HepG2 (cell line): ENCODE data around the gene LZTR1. TPM values are rescaled to one million over a fixed set of nuclear protein-coding genes. Genes with fewer than 3 reads are reported as not detected.

ENCODE experiments used
- ARID2 ChIP-seq: sonication (generic); formaldehyde crosslinking; IDR thresholded peaks from 2 replicates; pipeline ENCODE4 v1.8.1; 2022; ENCODE audit warnings: mild to moderate bottlenecking, missing genetic modification reagents, borderline replicate concordance
- ATF4 ChIP-seq, 2 experiments: fragments of 450-650 bp in 1 of 2; sonication (generic) in 1 of 2; formaldehyde crosslinking; IDR thresholded peaks; 2 replicates each; pipeline versions ENCODE4 v1.5.0 to v1.8.0; 2020 to 2022; ENCODE audit warnings: mild to moderate bottlenecking in 1 of 2, missing genetic modification reagents in 1 of 2
- CBX5 ChIP-seq: sonication (generic); formaldehyde crosslinking; IDR thresholded peaks from 2 replicates; pipeline ENCODE4 v1.4.0; 2020; ENCODE audit warnings: missing genetic modification reagents, borderline replicate concordance
- CCDC6 ChIP-seq: sonication (generic); formaldehyde crosslinking; IDR thresholded peaks from 2 replicates; pipeline ENCODE4 v1.8.1; 2022; ENCODE audit warnings: mild to moderate bottlenecking, missing genetic modification reagents, moderate library complexity
- GATAD1 ChIP-seq: IDR thresholded peaks from 2 replicates; pipeline ENCODE4 v1.6.1; 2016; ENCODE audit warnings: missing genetic modification reagents, missing compliant biosample characterization
- HNRNPL ChIP-seq: fragments of 200-400 bp; formaldehyde crosslinking; IDR thresholded peaks from 2 replicates; pipeline ENCODE4 v1.6.1; 2017; ENCODE audit warnings: mild to moderate bottlenecking, low read depth, low read length
- JDP2 ChIP-seq: sonication (generic); formaldehyde crosslinking; IDR thresholded peaks from 2 replicates; pipeline ENCODE4 v1.8.1; 2022; ENCODE audit warnings: missing genetic modification reagents, borderline replicate concordance
- KLF13 ChIP-seq: sonication (generic); formaldehyde crosslinking; IDR thresholded peaks from 2 replicates; pipeline ENCODE4 v1.4.0; 2020; ENCODE audit warnings: mild to moderate bottlenecking, missing genetic modification reagents
- MYC ChIP-seq: sonication (generic); formaldehyde crosslinking; IDR thresholded peaks from 2 replicates; pipeline ENCODE4 v1.9.0; 2021; ENCODE audit warnings: missing genetic modification reagents, borderline replicate concordance
- NCOA1 ChIP-seq: sonication (generic); formaldehyde crosslinking; IDR thresholded peaks from 2 replicates; pipeline ENCODE4 v1.9.0; 2021; ENCODE audit warnings: missing genetic modification reagents
- NCOA5 ChIP-seq: sonication (generic); formaldehyde crosslinking; IDR thresholded peaks from 2 replicates; pipeline ENCODE4 v1.4.0; 2020; ENCODE audit warnings: missing genetic modification reagents
- RARA ChIP-seq: IDR thresholded peaks from 2 replicates; pipeline ENCODE4 v1.6.1; 2016; ENCODE audit warnings: missing genetic modification reagents, missing compliant biosample characterization
- RELA ChIP-seq: sonication (generic); formaldehyde crosslinking; IDR thresholded peaks from 2 replicates; pipeline ENCODE4 v1.4.0; 2020; ENCODE audit warnings: missing genetic modification reagents
- RORA ChIP-seq: sonication (generic); formaldehyde crosslinking; IDR thresholded peaks from 2 replicates; pipeline ENCODE4 v1.5.0; 2020; ENCODE audit warnings: mild to moderate bottlenecking, missing genetic modification reagents, moderate library complexity
- SIN3A ChIP-seq: IDR thresholded peaks from 2 replicates; pipeline ENCODE4 v1.6.1; 2011; ENCODE audit warnings: low read depth, mild to moderate bottlenecking, control low read depth, low read length, borderline replicate concordance
- SMC3 ChIP-seq: IDR thresholded peaks from 2 replicates; pipeline ENCODE4 v1.6.1; 2011; ENCODE audit warnings: low read length, improper control_type of control experiment
- SNAI1 ChIP-seq: sonication (generic); formaldehyde crosslinking; IDR thresholded peaks from 2 replicates; pipeline ENCODE4 v1.5.0; 2020; ENCODE audit warnings: mild to moderate bottlenecking, missing genetic modification reagents, borderline replicate concordance
- SPEN ChIP-seq: sonication (generic); formaldehyde crosslinking; IDR thresholded peaks from 2 replicates; pipeline ENCODE4 v1.5.1; 2020; ENCODE audit warnings: low read depth, mild to moderate bottlenecking, missing genetic modification reagents
- TAF1 ChIP-seq: sonication (generic); formaldehyde crosslinking; IDR thresholded peaks from 2 replicates; pipeline ENCODE4 v1.4.0; 2020; ENCODE audit warnings: missing genetic modification reagents
- TFDP1 ChIP-seq: IDR thresholded peaks from 2 replicates; pipeline ENCODE4 v1.6.1; 2016; ENCODE audit warnings: missing compliant biosample characterization, missing genetic modification reagents, borderline replicate concordance
- ZHX1 ChIP-seq: sonication (generic); formaldehyde crosslinking; IDR thresholded peaks from 2 replicates; pipeline ENCODE4 v1.8.1; 2022; ENCODE audit warnings: low read depth, mild to moderate bottlenecking, missing genetic modification reagents
- ZNF256 ChIP-seq: sonication (generic); formaldehyde crosslinking; conservative IDR thresholded peaks from 2 replicates; pipeline ENCODE4 v1.4.0; 2020; ENCODE audit warnings: missing genetic modification reagents
- ZNF569 ChIP-seq: sonication (generic); formaldehyde crosslinking; IDR thresholded peaks from 2 replicates; pipeline ENCODE4 v1.5.0; 2020; ENCODE audit warnings: mild to moderate bottlenecking, missing genetic modification reagents, moderate library complexity, borderline replicate concordance
- ZNF577 ChIP-seq: sonication (generic); formaldehyde crosslinking; IDR thresholded peaks from 2 replicates; pipeline ENCODE4 v1.4.0; 2020; ENCODE audit warnings: mild to moderate bottlenecking, low read depth, missing genetic modification reagents, borderline replicate concordance
- ZNF740 ChIP-seq: sonication (generic); formaldehyde crosslinking; IDR thresholded peaks from 2 replicates; pipeline ENCODE4 v1.4.0; 2020; ENCODE audit warnings: missing genetic modification reagents
- ZNF841 ChIP-seq: sonication (generic); formaldehyde crosslinking; IDR thresholded peaks from 2 replicates; pipeline ENCODE4 v1.8.1; 2023; ENCODE audit warnings: missing genetic modification reagents, borderline replicate concordance
- polyA plus RNA-seq, 8 experiments: library from polyadenylated mRNA; depleted of rRNA in 3 of 8; stranded (reverse) in 7 of 8; unstranded in 1 of 8; fragments of >200 nt; fragmentation: Illumina TruSeq in 4 of 8; extraction: Trizol in 4 of 8; gene quantifications; 2 replicates each; pipeline versions ENCODE4 v1.2.1 to v1.2.3, GENCODE V29; 2011 to 2016; ENCODE audit warnings: low read depth in 4 of 8, missing spikeins in 1 of 8, mixed read lengths in 1 of 8; ENCODE audit not compliant: insufficient read depth in 1 of 8
- total RNA-seq, 5 experiments: library from RNA; depleted of rRNA; stranded (reverse); fragments of >200 nt; fragmentation: Illumina TruSeq; extraction: Trizol; gene quantifications; 2 replicates each; pipeline ENCODE4 v1.2.3, GENCODE V29; 2016; ENCODE audit warnings: low read depth in 1 of 5

The LZTR1 gene
- total and polyA plus RNA-seq, 2 of the 13 experiments (the other 11 are each of a cell fraction or from before 2014, with no cell fraction given): 21.8 to 22.4 TPM

- TF ChIP-seq CCDC6 (CRISPR knock-in tag): peak; percentile 67; the same call in 1 of the 2 replicates
- peak; percentile 62; the same call in 1 of the 2 replicates for TF ChIP-seq ZNF256 (CRISPR knock-in tag)
- no peak for TF ChIP-seq NCOA5
- TF ChIP-seq ZNF569 (CRISPR knock-in tag): no peak
- no peak for TF ChIP-seq SMC3
- TF ChIP-seq SPEN (CRISPR knock-in tag): 0 out of 2 replicates have a peak, but pooled peaks have one; percentile 43
- TF ChIP-seq CBX5 (CRISPR knock-in tag): no peak
- no peak for TF ChIP-seq NCOA1 (CRISPR knock-in tag)
- peak; percentile 71 for TF ChIP-seq RARA
- TF ChIP-seq ZNF577: no peak
- TF ChIP-seq JDP2 (CRISPR knock-in tag): no peak
- no peak for TF ChIP-seq ATF4 (CRISPR knock-in tag; IDR thresholded peaks at IDR 0.05)
- no peak for TF ChIP-seq ZNF841
- TF ChIP-seq ARID2: no peak
- no peak for TF ChIP-seq RORA (CRISPR knock-in tag)
- TF ChIP-seq RELA: no peak
- TF ChIP-seq KLF13 (CRISPR knock-in tag): no peak
- TF ChIP-seq TFDP1: no peak
- TF ChIP-seq GATAD1: 0 out of 2 replicates have a peak, but pooled peaks have one; percentile 65
- TF ChIP-seq ZNF740 (CRISPR knock-in tag): no peak
- no peak for TF ChIP-seq TAF1
- no peak for TF ChIP-seq SNAI1 (CRISPR knock-in tag)
- TF ChIP-seq ZHX1 (CRISPR knock-in tag): no peak
- TF ChIP-seq HNRNPL: no peak
- TF ChIP-seq MYC (CRISPR knock-in tag): no peak
- TF ChIP-seq SIN3A: peak; percentile 84; the same call in 1 of the 2 replicates
Observed at GRCh38 chr22:21009638-21010425, 27.7 kb downstream of the LZTR1 start (continued).
